Measurements from ENCODE around the gene KCNJ10. TPM values are rescaled to one million over a fixed set of nuclear protein-coding genes. Genes with fewer than 3 reads are reported as not detected.

The KCNJ10 gene
- total and polyA plus RNA-seq, 2 of the 13 experiments (the other 11 are each of a cell fraction or from before 2014, with no cell fraction given) = 4.4 to 10.3 TPM

GRCh38 chr1:160092366-160093068 lies 22.6 kb upstream of the KCNJ10 start:
- no peak overlapping the region for H3K4me2 ChIP-seq (ENCODE audit: low read depth, low read length)
- no peak overlapping the region for H3K27ac ChIP-seq (ENCODE audit: extremely low read length, insufficient read depth, low read length)
- H3K27me3 ChIP-seq (ENCODE audit: control insufficient read depth in 1 of 2, insufficient read depth in 2 of 2, low read length in 2 of 2) = no peaks in the 10 kb centered on the region
- FAIRE-seq (no peak), DNase-seq (ENCODE audit: low spot score) (no peak), ATAC-seq (no peak)
- no peaks in the 10 kb centered on the region for H4K20me1 ChIP-seq (ENCODE audit: insufficient read depth, low read length)
- no TSS peak for BruUV-seq (replicated peaks)
- H2AFZ ChIP-seq (ENCODE audit: low read length) = no peak overlapping the region
- TF ChIP-seq AGO2 (optimal IDR thresholded peaks at IDR 0.05; ENCODE audit: low read depth, low read length) (peak; percentile 42), POLR2A (IDR thresholded peaks at IDR 0.05; ENCODE audit: insufficient read depth in 1 of 2, low read depth in 2 of 2, low read length in 2 of 2) (no peak), RBFOX2 (IDR thresholded peaks at IDR 0.05; ENCODE audit: low read depth, low read length) (0 out of 2 replicates have a peak, but pooled peaks have one; percentile 33), ZBED4 (CRISPR knock-in tag; IDR thresholded peaks at IDR 0.05; ENCODE audit: borderline replicate concordance) (no peak)
- peaks cover 13% of the 10 kb centered on the region for H3K79me2 ChIP-seq (ENCODE audit: insufficient read depth, low read length)
- CTCF ChIA-PET (ENCODE audit: low intra/inter-chr PET ratio, low total read pairs) = no interaction called here
- POLR2A ChIA-PET = no interaction called here
- no peak overlapping the region for H3K9ac ChIP-seq (ENCODE audit: insufficient read depth, low read depth, low read length)
- in situ Hi-C loops (cut with HindIII; ENCODE audit: extremely low pct_ligation_motif_present, low pct_unique_long_range_greater_than_20kb) (no loop called here), intact Hi-C loops (cut with micrococcal nuclease; ENCODE audit: unreplicated experiment) (no loop called here)
- H3K4me3 ChIP-seq (replicated peaks in 1 of 3; ENCODE audit: insufficient read depth in 1 of 3, low read depth in 2 of 3, low read length in 3 of 3) = no peak overlapping the region
- peaks cover 10 to 13% of the 10 kb centered on the region in 2 experiments; a peak in 4 of 5 replicates for H3K36me3 ChIP-seq (replicated peaks in 1 of 2; ENCODE audit: control insufficient read depth in 1 of 2, insufficient read depth in 2 of 2, low read length in 2 of 2)
- WGBS (ENCODE audit: low lambda C conversion rate) = 98% methylated on average over 10 of the region's 32 CpGs
- H3K9me3 ChIP-seq (ENCODE audit: low read length) = no peaks in the 10 kb centered on the region
- peaks cover 41% of the 10 kb centered on the region for H3K4me1 ChIP-seq (ENCODE audit: insufficient read depth, low read length)

Measured in HepG2 (cell line).